Spleen (tissue), 11 donors: ENCODE data around the gene BOLL. TPM values are rescaled to one million over a fixed set of nuclear protein-coding genes. Genes with fewer than 3 reads are reported as not detected.

Experiments used
- DNase-seq: peaks from one replicate; pipeline ENCODE4 v3.0.0-alpha.2; 2020
- H3K27ac ChIP-seq, 8 donors: fragments of 200-600 bp; sonication (generic) in 7 of 8; 1 replicate in 4 of 8; 2 replicates in 4 of 8; pipeline versions ENCODE4 v1.5.0 to v1.8.0; 2016 to 2021; ENCODE audit warnings: inconsistent platforms in 4 of 8, mild to moderate bottlenecking in 4 of 8, moderate library complexity in 1 of 8
- H3K27me3 ChIP-seq, 7 donors: fragments of 200-600 bp; sonication (generic) in 6 of 7; replicated peaks in 1 of 7; 1 replicate in 4 of 7; 2 replicates in 3 of 7; pipeline versions ENCODE4 v1.5.0 to v1.8.0; 2016 to 2021; ENCODE audit warnings: inconsistent platforms in 3 of 7, mild to moderate bottlenecking in 1 of 7
- H3K36me3 ChIP-seq, 6 donors: fragments of 200-600 bp; sonication (generic) in 5 of 6; 1 replicate in 4 of 6; 2 replicates in 2 of 6; pipeline versions ENCODE4 v1.5.0 to v1.8.0; 2016 to 2021; ENCODE audit warnings: inconsistent platforms in 2 of 6
- H3K4me1 ChIP-seq, 6 donors: fragments of 200-600 bp; sonication (generic) in 5 of 6; 1 replicate in 3 of 6; 2 replicates in 3 of 6; pipeline versions ENCODE4 v1.5.0 to v1.8.0; 2016 to 2021; ENCODE audit warnings: inconsistent platforms in 3 of 6
- H3K4me3 ChIP-seq, 8 donors: fragments of 200-600 bp; sonication (generic) in 7 of 8; 1 replicate in 4 of 8; 2 replicates in 4 of 8; pipeline versions ENCODE4 v1.5.0 to v1.8.0; 2016 to 2021; ENCODE audit warnings: inconsistent platforms in 4 of 8, mild to moderate bottlenecking in 4 of 8, moderate library complexity in 2 of 8
- H3K9me3 ChIP-seq, 8 donors: fragments of 200-600 bp; sonication (generic) in 7 of 8; 1 replicate in 4 of 8; 2 replicates in 4 of 8; pipeline versions ENCODE4 v1.5.0 to v1.8.0; 2016 to 2021; ENCODE audit warnings: inconsistent platforms in 4 of 8
- POLR2A ChIP-seq, 3 donors: fragments of 450-650 bp; IDR thresholded peaks; one replicate each; pipeline ENCODE4 v1.5.1; 2017; ENCODE audit warnings: antibody characterized with exemption in 3 of 3, mild to moderate bottlenecking in 1 of 3
- POLR2AphosphoS5 ChIP-seq, 3 donors: sonication (generic); formaldehyde crosslinking; IDR thresholded peaks; one replicate each; pipeline ENCODE4 v1.5.1; 2017; ENCODE audit warnings: antibody characterized with exemption in 3 of 3
- WGBS, 5 donors: extraction: QIAGEN DNeasy Blood & Tissue Kit in 3 of 5; methylation state at CpG; one replicate each; pipeline versions ENCODE4 v1.1.5 to v1.1.7; 2013 to 2018; 5-methylcytosine and 5-hydroxymethylcytosine counted together
- intact Hi-C: fragments of 100-400 bp; cut with DNase I; formaldehyde crosslinking; loops from one replicate; pipeline ENCODE4 v1.15.0; 2023; ENCODE audit warnings: low total_unique reads
- polyA plus RNA-seq, 3 donors: library from polyadenylated mRNA; stranded (reverse); fragments of 200-250 nt; gene quantifications; one replicate each; pipeline ENCODE4 v1.2.1, GENCODE V29; 2013
- total RNA-seq, 7 donors: library from RNA; depleted of rRNA in 3 of 7; stranded (reverse); fragments of >200 nt in 3 of 7; fragmentation: NEBNext Ultra II Directional in 4 of 7; extraction: Animal tissue kit (Norgen Biotek cat#: 25700) in 4 of 7; gene quantifications; one replicate each; pipeline versions ENCODE4 v1.1.0 to v1.2.1, GENCODE V29; 2016 to 2021
- TF ChIP-seq, protein P1 (sequence below), 11 experiments: fragments of 200-600 bp in 7 of 11; fragments of 450-650 bp in 4 of 11; sonication (generic) in 4 of 11; IDR thresholded peaks in 8 of 11; conservative IDR thresholded peaks in 3 of 11; 1 replicate in 7 of 11; 2 replicates in 4 of 11; pipeline versions ENCODE4 v1.4.0 to v1.8.0; 2016 to 2021; ENCODE audit warnings: antibody characterized with exemption in 11 of 11, inconsistent platforms in 4 of 11, mild to moderate bottlenecking in 1 of 11
- donor health status: healthy with polysubstance abuse.
- donor health status: DM: no; HTN: no; CAD: no; lungs with moderate emphysema.
- donor health status: DM: no; HTN: no; CAD: no.
- donor health status: Bipolar disorder and iron deficiency.
- donor health status: healthy.
- donor health status: DM: no; HTN: no; CAD: no.
- donor health status: DM: yes; HTN: yes; CAD: no.

BOLL gene
- total and polyA plus RNA-seq, 10 donors: not detected

DNA sequence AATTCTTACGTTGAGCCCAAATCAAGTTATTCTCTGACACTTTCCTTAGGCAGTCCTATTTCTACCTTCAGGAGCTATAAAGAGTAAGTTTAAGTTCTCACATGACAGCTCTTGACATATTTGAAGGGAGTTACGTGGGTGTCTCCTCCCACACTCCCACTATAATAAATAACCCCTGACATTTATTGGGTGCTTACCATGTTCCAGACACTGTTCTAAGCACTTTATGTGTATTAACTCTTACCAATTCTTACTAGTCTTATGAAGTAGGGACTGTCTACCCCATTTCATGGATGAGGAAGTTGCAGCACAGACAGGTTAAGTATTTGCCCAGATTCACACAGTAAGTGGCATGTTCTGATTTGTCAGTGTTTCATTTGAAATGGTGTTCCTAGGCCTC, 37.2 kb upstream of the BOLL start:
- Histone ChIP-seq H3K27me3 (no peaks in the 10 kb centered on the region), H3K36me3 (no peaks in the 10 kb centered on the region), H3K4me3 (no peak overlapping the region), H3K27ac (no peak overlapping the region), H3K9me3 (no peaks in the 10 kb centered on the region), H3K4me1 (no peaks in the 10 kb centered on the region)
- WGBS, 5 donors: 73 to 81% (median 79%) methylated on average over 2 of the region's 2 CpGs
- intact Hi-C loops: no loop called here
- TF ChIP-seq POLR2AphosphoS5 (IDR thresholded peaks at IDR 0.05) (no peak), POLR2A (IDR thresholded peaks at IDR 0.05) (no peak)
- TF ChIP-seq, protein P1, sequence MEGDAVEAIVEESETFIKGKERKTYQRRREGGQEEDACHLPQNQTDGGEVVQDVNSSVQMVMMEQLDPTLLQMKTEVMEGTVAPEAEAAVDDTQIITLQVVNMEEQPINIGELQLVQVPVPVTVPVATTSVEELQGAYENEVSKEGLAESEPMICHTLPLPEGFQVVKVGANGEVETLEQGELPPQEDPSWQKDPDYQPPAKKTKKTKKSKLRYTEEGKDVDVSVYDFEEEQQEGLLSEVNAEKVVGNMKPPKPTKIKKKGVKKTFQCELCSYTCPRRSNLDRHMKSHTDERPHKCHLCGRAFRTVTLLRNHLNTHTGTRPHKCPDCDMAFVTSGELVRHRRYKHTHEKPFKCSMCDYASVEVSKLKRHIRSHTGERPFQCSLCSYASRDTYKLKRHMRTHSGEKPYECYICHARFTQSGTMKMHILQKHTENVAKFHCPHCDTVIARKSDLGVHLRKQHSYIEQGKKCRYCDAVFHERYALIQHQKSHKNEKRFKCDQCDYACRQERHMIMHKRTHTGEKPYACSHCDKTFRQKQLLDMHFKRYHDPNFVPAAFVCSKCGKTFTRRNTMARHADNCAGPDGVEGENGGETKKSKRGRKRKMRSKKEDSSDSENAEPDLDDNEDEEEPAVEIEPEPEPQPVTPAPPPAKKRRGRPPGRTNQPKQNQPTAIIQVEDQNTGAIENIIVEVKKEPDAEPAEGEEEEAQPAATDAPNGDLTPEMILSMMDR (IDR thresholded peaks at IDR 0.05 in 8 of 11, conservative IDR thresholded peaks at IDR 0.05 in 3 of 11): no peak
- no peak for DNase-seq

DNA sequence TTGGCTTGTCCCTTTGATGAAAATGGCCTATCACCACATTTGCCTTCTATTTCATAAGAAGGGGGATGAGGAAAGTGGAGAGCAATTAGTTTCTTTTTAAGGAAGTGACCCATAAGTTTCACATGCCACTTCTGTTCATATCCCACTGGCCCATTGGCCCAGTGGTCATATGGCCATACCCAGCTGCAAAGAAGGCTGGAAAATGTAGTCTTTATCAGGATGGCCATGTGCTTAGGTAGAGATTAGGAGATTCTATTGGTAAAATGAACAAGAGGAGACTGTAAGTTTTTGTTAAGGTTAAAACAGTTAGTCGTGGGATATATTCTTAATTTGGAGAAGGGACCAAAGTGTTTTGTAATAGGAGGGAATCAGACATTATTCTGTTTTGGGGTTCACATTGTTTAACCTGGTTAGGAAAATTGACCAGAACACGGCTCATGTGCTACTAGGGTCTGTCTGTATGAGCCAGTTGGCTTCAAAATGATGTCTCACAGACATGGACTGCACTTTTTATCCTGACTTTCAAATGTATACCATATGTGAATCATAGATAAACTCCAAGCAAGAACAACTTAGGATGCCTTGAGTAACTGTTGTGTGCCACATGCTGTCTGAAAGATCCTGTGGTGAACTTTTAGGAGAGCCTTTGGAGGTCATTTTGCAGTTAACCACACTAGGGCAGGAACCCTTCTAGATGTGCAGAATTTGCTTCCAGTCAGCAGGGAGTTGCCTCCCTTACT, 36.6 kb upstream of the BOLL start:
- WGBS, 5 donors: 76 to 94% (median 90%) methylated on average over 2 of the region's 2 CpGs
- H3K4me1 ChIP-seq: no peaks in the 10 kb centered on the region
- no peak for DNase-seq
- no peak overlapping the region for H3K27ac ChIP-seq
- H3K9me3 ChIP-seq: no peaks in the 10 kb centered on the region
- H3K27me3 ChIP-seq: no peaks in the 10 kb centered on the region
- TF ChIP-seq POLR2AphosphoS5 (IDR thresholded peaks at IDR 0.05) (no peak), POLR2A (IDR thresholded peaks at IDR 0.05) (no peak)
- TF ChIP-seq, protein P1 (IDR thresholded peaks at IDR 0.05 in 8 of 11, conservative IDR thresholded peaks at IDR 0.05 in 3 of 11): no peak
- H3K4me3 ChIP-seq: no peak overlapping the region
- intact Hi-C loops: no loop called here
- no peaks in the 10 kb centered on the region for H3K36me3 ChIP-seq

DNA sequence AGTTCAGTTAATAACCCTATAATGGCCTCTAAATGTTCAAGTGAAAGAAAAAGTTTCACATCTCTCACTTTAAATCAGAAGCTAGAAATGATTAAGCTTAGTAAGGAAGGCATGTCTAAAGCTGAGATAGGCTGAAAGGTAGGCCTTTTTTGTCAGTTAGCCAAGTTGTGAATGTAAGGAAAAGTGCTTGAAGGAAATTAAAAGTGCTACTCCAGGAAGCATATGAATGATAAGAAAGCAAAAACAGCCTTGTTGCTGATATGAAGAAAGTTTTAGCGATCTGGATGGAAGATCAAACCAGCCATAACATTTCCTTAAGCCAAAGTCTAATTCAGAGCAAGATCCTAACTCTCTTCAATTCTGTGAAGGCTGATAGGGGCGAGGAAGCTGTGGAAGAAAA, 29.4 kb upstream of the BOLL start:
- intact Hi-C loops: no loop called here
- 47 to 73% (median 53%) methylated on average over 2 of the region's 2 CpGs for WGBS, 5 donors
- H3K9me3 ChIP-seq: no peaks in the 10 kb centered on the region

More for the DNA sequence above, 29.4 kb upstream of the BOLL start:
- no peak overlapping the region for H3K4me3 ChIP-seq
- DNase-seq: no peak
- TF ChIP-seq POLR2AphosphoS5 (IDR thresholded peaks at IDR 0.05) (no peak), POLR2A (IDR thresholded peaks at IDR 0.05) (no peak)
- TF ChIP-seq, protein P1 (IDR thresholded peaks at IDR 0.05 in 8 of 11, conservative IDR thresholded peaks at IDR 0.05 in 3 of 11): no peak
- no peaks in the 10 kb centered on the region for H3K36me3 ChIP-seq
- no peak overlapping the region for H3K27ac ChIP-seq
- H3K27me3 ChIP-seq: peaks cover 0 to 4% (median 0%) of the 10 kb centered on the region in 7 donors
- H3K4me1 ChIP-seq: no peaks in the 10 kb centered on the region
